ENCODE measurements around the gene CEP164.

GRCh38 chr11:117444711-117445658 is 117.3 kb downstream of the CEP164 start:
- TF ChIP-seq CTCF (IDR thresholded peaks at IDR 0.05) (no peak), EP300 (IDR thresholded peaks at IDR 0.05; ENCODE audit: low read depth) (no peak), POLR2A (IDR thresholded peaks at IDR 0.05) (no peak), POLR2AphosphoS5 (IDR thresholded peaks at IDR 0.05) (no peak)

Data from transverse colon (tissue), 4 donors.